NCI-H774 (cell line): ENCODE measurements around the gene LRRIQ1.

ENCODE experiments used
- DNase-seq: peaks from one replicate; lab custom pipeline; 2025; lab: John Stamatoyannopoulos, UW

LRRIQ1 gene

DNA sequence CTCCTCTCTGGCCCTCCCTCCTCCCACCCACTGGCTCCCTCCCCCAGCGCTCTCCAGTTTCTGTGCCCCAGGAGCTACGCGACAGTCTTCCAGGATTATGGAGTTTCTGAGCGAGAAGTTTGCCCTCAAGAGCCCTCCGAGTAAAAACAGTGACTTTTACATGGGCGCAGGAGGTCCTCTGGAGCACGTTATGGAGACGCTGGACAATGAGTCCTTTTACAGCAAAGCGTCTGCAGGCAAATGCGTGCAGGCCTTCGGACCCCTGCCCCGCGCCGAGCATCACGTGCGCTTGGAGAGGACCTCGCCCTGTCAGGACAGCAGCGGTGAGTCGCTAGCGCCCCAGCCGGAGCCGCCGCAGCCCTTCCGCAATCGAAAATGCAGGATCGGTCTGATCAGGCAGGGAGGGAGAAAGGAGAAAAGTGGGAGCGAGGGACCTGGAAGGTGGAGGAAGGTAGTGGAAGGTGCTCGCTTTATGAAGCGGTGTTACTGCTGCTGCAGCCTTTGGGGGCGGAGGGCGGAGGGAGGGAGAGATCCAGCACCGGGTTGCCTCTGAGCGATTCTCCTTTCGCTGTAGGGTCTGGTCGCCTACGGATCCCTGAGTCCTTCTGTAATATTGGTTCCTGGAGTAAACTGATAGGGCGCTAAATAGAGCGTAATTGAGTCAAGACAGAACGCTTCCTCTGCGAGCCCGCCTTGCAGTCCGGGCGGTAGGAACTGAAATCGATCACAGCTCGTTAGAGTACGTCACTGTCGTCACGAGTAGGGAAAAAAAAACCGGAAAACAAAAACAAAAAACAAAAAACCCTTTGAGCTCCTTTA, 244.2 kb downstream of the LRRIQ1 start, which contains the start of gene ALX1:
ALX1 (plus strand) TSS at position 56 of the 819 bp plus-strand sequence; CDS start at position 98, 42 bp downstream.
- peak; percentile 68 for DNase-seq

DNA sequence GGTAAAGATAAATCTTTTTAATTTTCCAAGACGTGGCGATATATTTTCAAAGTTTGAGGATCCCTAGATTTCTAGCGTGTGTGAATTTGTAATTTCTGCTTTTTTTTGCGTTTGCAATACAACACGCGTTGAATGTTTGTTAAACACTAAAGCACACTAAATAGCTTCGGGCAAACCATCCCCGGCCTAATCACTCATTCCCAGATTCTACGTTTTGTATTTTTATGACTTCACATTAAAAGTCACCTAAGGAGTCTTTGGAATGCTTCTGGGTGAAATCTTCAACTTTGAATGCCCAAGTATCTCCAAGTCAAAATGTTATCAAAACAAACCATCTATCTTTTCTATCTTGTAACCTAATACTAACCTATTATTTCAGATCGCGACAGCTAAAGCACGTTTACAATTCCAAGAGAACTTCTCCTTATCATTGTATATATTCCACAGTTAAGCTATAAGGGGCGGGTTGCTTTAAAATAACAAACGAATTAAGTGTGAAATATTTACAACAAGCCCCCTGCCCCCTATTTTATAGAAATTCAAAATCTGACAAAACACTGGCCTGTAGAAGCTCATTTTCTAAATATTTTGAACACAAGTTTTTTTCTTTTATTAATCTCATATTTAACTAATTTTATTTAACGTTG, 245.0 kb downstream of the LRRIQ1 start:
- no peak for DNase-seq

DNA sequence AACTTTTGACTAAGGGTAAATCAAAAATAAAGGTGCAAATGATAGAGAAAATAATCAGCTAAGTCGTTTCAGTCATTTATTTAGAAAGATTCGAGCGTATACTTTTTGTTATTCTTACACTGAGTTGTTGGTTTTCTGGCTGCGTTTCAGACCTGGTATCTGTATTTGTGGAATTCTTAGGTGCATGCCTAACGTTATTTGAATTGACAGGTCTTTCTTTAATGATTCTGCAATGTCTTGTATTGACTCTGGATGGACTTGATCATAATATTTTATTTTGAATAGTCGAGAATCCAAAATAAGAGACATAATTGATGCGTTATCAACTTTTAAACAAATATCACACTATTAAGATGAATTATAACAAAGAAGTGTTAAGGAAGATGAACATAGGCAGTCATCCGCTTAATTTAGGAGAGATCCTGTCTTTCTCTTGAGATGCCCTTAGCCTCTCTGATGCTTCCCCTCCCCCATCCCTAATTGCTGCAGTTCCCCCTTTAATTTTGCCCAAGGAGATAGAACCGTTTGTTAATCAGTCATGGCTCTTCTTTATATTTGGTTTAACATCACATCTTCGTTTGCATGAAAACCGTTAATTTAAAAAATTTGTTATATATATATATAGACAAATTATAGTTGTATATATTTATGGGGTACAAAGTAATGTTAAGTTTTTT, 245.6 kb downstream of the LRRIQ1 start:
- DNase-seq, result no peak

DNA sequence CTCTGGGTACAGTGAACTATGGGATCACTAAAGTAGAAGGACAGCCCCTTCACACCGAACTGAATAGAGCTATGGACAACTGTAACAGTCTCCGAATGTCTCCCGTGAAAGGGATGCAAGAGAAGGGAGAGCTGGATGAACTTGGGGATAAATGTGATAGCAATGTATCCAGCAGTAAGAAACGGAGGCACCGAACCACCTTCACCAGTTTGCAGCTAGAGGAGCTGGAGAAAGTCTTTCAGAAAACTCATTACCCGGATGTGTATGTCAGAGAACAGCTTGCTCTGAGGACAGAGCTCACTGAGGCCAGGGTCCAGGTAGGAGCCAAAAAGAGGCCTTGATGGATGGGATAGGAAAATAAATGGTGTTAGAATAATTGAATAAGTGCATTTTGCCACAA, 247.4 kb downstream of the LRRIQ1 start:
- DNase-seq, result no peak
